ENCODE data around the gene ANGPTL8.

Gene ANGPTL8

GRCh38 chr19:11197291-11198174 lies 41.9 kb upstream of the ANGPTL8 start, which contains the start of gene KANK2:
Gene KANK2 (minus strand): TSS chr19:11197545. CDS start chr19:11194511, 3,034 bp downstream.
- TF ChIP-seq EZH2phosphoT487 (IDR thresholded peaks at IDR 0.05; ENCODE audit: borderline replicate concordance, low read length) = no peak
- TF ChIP-seq, protein P1, sequence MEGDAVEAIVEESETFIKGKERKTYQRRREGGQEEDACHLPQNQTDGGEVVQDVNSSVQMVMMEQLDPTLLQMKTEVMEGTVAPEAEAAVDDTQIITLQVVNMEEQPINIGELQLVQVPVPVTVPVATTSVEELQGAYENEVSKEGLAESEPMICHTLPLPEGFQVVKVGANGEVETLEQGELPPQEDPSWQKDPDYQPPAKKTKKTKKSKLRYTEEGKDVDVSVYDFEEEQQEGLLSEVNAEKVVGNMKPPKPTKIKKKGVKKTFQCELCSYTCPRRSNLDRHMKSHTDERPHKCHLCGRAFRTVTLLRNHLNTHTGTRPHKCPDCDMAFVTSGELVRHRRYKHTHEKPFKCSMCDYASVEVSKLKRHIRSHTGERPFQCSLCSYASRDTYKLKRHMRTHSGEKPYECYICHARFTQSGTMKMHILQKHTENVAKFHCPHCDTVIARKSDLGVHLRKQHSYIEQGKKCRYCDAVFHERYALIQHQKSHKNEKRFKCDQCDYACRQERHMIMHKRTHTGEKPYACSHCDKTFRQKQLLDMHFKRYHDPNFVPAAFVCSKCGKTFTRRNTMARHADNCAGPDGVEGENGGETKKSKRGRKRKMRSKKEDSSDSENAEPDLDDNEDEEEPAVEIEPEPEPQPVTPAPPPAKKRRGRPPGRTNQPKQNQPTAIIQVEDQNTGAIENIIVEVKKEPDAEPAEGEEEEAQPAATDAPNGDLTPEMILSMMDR (IDR thresholded peaks at IDR 0.05; ENCODE audit: low read depth, low read length, poor library complexity, severe bottlenecking) = no peak
- Histone ChIP-seq H3K4me2 (ENCODE audit: low read length) (peak within 1 kb of the TSS; percentile 90), H3K9me3 (ENCODE audit: control insufficient read depth, insufficient read depth, low read length) (no peaks in the 10 kb centered on the region), H3K27me3 (ENCODE audit: control insufficient read depth, low read length) (no peaks in the 10 kb centered on the region), H3K9me2 (replicated peaks; ENCODE audit: control insufficient read depth, low read length) (no peaks in the 10 kb centered on the region), H3F3A (ENCODE audit: control insufficient read depth, insufficient read depth) (peaks cover 28% of the 10 kb centered on the region), H3K27ac (ENCODE audit: low read depth, low read length) (peak within 1 kb of the TSS; percentile 93), H4K20me1 (ENCODE audit: control insufficient read depth, insufficient read depth, low read depth, low read length) (no peaks in the 10 kb centered on the region), H3K36me3 (ENCODE audit: control insufficient read depth, low read length) (peaks cover 46% of the 10 kb centered on the region), H3K4me3 (ENCODE audit: low read length) (peak within 1 kb of the TSS; percentile 84), H3K4me1 (ENCODE audit: control insufficient read depth, low read length) (peaks cover 52% of the 10 kb centered on the region), H3K79me2 (ENCODE audit: control insufficient read depth, low read length) (peaks cover 45% of the 10 kb centered on the region)

- Histone ChIP-seq H3K27me3 (ENCODE audit: control insufficient read depth, low read length) (no peaks in the 10 kb centered on the region), H3K4me3 (ENCODE audit: low read length) (peak overlapping the region; percentile 84), H3K4me2 (ENCODE audit: low read length) (peak overlapping the region; percentile 90), H3K36me3 (ENCODE audit: control insufficient read depth, low read length) (peaks cover 40% of the 10 kb centered on the region), H3K79me2 (ENCODE audit: control insufficient read depth, low read length) (peaks cover 40% of the 10 kb centered on the region), H3F3A (ENCODE audit: control insufficient read depth, insufficient read depth) (peaks cover 22% of the 10 kb centered on the region), H3K4me1 (ENCODE audit: control insufficient read depth, low read length) (peaks cover 46% of the 10 kb centered on the region), H3K9me3 (ENCODE audit: control insufficient read depth, insufficient read depth, low read length) (no peaks in the 10 kb centered on the region), H4K20me1 (ENCODE audit: control insufficient read depth, insufficient read depth, low read depth, low read length) (no peaks in the 10 kb centered on the region), H3K9me2 (replicated peaks; ENCODE audit: control insufficient read depth, low read length) (no peaks in the 10 kb centered on the region), H3K27ac (ENCODE audit: low read depth, low read length) (peak overlapping the region; percentile 93; the same call in 1 of the 2 replicates)
- TF ChIP-seq, protein P1 (IDR thresholded peaks at IDR 0.05; ENCODE audit: low read depth, low read length, poor library complexity, severe bottlenecking) = no peak
- no peak for TF ChIP-seq EZH2phosphoT487 (IDR thresholded peaks at IDR 0.05; ENCODE audit: borderline replicate concordance, low read length)
Measured at GRCh38 chr19:11198175-11198534, 41.3 kb upstream of the ANGPTL8 start.

DNA sequence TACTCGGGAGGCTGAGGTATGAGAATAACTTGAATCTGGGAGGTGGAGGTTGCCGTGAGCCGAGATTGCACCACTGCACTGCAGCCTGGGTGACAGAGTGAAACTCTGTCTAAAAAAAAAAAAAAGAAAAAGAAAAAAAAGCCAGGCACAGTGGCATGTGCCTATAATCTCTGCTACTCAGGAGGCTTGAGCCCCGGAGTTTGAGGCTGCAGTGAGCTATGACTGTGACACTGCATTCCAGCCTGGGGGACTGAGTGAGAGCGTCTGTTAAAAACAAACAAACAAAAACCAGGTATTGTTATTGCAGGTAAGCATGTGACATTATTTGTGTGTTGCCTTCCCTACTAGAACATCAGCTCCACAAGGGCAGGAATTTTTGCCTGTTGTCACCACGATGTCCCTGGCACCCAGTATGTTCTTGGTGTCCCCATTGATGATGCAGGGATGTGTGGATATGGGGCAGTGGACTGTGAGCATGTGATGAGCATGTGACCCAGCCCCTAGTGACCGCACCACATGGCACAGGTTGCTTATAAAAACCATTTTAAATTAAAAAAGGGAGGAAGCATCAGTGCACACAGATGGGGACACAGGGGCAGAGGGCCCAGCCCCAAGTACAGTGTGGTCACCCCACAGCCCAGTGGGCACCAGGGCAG lies 40.5 kb upstream of the ANGPTL8 start:
- no peak overlapping the region for H3K4me3 ChIP-seq (ENCODE audit: low read length)
- H3F3A ChIP-seq (ENCODE audit: control insufficient read depth, insufficient read depth) = peaks cover 19% of the 10 kb centered on the region
- no peaks in the 10 kb centered on the region for H3K9me2 ChIP-seq (replicated peaks; ENCODE audit: control insufficient read depth, low read length)
- H3K36me3 ChIP-seq (ENCODE audit: control insufficient read depth, low read length) = peaks cover 32% of the 10 kb centered on the region
- no peak overlapping the region for H3K4me2 ChIP-seq (ENCODE audit: low read length)
- no peaks in the 10 kb centered on the region for H4K20me1 ChIP-seq (ENCODE audit: control insufficient read depth, insufficient read depth, low read depth, low read length)
- peaks cover 46% of the 10 kb centered on the region for H3K4me1 ChIP-seq (ENCODE audit: control insufficient read depth, low read length)
- H3K9me3 ChIP-seq (ENCODE audit: control insufficient read depth, insufficient read depth, low read length) = no peaks in the 10 kb centered on the region
- no peaks in the 10 kb centered on the region for H3K27me3 ChIP-seq (ENCODE audit: control insufficient read depth, low read length)
- no peak overlapping the region for H3K27ac ChIP-seq (ENCODE audit: low read depth, low read length)
- TF ChIP-seq EZH2phosphoT487 (IDR thresholded peaks at IDR 0.05; ENCODE audit: borderline replicate concordance, low read length) = no peak
- TF ChIP-seq, protein P1 (IDR thresholded peaks at IDR 0.05; ENCODE audit: low read depth, low read length, poor library complexity, severe bottlenecking) = no peak
- peaks cover 33% of the 10 kb centered on the region for H3K79me2 ChIP-seq (ENCODE audit: control insufficient read depth, low read length)
